ENCODE measurements around the gene KLHL2.
"Not testable (repeated sequence)": the region's sequence is repeated elsewhere in the genome, so short reads cannot be mapped to it uniquely, and the experiment has no call there.

KLHL2 gene

DNA sequence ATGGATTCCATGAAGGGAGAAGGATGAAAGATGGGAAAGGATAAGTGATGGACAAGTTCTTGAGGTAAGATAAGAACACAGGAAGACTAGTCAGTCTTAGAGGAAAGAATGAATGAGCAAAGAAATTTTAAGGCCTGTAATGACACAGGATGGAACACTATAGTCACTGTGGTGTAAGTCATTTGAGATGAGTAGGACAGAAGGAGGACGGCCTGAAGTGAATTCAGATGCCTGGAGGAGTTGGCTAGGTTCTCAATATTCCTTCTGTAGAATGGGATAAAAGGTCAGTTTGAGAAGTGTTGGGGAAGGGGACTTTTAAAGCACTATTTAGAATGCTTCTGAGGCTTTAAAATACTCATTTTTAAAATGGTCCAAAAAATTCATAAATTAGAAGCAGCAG lies 124.0 kb downstream of the KLHL2 start:
- DNase-seq = no peak

DNA sequence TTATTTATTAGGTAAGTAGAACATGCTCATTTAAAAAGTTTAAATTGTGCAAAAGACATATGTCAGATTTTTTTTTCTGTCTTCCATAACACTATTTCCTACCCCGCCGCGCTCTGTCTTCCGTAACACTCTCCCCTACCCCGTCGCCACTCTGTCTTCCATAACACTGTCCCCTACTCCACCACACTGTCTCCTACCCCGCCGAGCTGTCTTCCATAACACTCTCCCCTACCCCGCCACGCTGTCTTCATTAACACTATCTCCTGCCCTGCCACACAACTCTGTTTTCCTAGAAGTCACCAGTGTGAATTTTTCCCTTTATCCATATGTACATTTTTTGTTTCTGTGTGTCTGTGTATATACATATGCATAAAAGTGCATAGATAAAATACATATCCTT lies 124.5 kb downstream of the KLHL2 start:
- DNase-seq = no peak

DNA sequence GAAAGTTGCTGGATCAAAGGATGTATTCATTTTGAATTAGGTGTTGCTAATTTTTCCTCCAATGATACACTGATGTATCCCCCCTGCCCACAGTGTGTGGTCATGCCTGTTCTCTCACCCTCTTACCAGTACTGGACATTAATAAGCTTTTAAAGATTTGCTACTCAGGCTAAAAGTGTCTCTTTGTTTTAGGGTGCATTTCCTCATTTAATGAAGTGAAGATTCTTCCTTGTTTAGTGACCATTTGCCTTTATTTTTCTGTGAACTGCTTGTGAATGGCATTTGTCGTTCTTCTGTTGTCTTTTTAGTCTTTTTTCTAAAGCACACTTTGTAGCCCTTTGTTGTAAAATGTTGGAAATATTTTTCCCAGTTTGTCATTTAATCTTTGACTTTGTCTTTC lies 125.1 kb downstream of the KLHL2 start:
- DNase-seq = no peak

DNA sequence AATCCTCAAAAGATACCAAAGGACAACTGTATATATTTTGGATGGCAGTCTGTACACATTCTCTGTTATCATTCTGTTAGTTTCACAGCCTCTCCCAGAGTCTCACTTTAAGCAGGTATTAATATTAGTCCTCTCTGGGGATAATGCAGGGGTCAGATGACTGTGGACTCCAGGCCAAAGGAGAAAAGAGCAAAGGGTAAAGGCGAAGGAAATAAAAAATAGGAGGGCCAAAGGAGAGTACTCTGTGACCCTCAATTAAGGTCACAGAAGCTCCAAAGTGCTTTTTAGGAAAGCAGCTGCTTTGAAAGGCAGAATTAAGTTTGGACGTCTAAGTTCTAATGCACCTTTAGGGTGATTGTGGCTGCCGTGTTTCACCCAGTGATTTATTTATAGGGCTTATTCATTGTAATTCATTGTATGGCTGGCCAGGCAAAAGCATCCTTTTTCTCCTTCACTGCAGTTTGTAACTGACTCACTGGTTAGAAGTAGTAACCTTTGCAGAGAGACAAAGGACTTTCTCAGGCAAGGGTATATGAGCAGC lies 127.9 kb downstream of the KLHL2 start:
- no peak for DNase-seq

DNA sequence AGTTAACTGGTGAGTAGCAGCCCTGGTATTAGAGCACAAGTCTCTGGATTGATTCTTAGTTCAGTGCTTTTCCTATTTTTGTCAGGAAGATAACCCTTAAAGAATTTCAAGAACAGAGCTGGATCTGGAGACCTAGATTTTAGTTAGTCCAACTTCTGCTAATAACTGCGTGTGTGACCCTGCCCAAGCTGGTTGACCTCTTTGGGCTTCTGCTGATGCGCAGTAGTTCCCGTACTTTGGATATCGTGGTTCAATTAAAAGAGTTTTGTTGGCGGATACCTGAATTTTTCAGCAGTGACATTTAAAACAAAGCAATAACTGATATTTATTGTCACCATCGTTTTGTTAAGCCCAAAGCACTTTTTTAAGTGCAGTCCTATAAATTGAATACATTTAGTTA lies 129.4 kb downstream of the KLHL2 start:
- no peak for DNase-seq

DNA sequence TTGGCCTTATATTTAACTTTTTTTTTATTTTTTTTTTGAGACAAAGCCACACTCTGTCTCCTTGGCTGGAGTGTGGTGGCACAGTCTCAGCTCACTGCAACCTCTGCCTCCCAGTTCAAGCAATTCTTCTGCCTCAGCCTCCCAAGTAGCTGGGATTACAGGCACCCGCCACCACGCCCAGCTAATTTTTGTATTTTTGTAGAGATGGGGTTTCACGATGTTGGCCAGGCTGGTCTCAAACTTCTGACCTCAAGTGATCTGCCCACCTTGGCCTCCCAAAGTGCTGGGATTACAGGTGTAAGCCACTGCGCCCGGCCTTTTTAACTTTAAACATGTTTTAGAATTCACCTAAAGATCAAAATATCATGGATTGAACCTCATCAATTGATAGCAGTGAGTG lies 135.0 kb downstream of the KLHL2 start:
- DNase-seq = not testable (repeated sequence)

DNA sequence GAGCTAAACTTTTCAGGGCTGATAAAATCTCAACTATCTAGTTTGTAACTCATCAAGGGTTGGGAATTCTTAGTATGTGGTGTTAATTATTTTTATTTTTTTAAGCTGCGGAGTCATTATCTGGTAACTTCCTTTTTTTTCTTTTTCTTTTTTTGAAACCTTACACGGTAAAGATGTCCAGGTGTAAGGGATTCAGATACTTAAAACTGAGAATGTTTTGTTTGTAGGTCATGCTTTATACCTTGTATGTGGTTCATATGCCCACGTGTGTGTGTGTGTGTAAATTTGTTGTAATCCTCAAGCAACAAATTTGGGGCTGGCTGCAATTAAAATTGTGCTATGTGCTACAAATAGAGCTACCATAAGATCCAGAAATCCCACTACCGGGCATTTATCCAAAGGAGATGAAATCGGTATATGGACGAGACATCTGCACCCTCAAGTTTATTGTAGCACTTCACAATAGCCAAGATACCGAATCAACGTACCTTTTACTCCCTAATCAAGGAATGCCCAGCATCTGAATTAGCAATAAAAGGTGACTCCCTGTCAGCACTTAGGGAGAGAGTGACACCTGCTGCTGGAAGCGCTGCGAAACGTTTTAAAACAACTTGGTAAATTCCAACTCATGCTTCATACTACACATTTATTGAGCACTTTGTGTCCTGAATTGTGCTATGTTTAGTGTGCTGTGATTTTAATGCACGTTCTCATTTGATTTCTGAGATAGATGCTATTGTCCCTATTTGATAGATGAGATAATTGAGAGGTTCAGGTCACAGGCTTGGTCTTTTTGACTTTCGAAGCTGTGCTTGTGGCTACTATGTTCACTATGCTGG lies 136.2 kb downstream of the KLHL2 start:
- DNase-seq = peak; percentile 19 to 27

DNA sequence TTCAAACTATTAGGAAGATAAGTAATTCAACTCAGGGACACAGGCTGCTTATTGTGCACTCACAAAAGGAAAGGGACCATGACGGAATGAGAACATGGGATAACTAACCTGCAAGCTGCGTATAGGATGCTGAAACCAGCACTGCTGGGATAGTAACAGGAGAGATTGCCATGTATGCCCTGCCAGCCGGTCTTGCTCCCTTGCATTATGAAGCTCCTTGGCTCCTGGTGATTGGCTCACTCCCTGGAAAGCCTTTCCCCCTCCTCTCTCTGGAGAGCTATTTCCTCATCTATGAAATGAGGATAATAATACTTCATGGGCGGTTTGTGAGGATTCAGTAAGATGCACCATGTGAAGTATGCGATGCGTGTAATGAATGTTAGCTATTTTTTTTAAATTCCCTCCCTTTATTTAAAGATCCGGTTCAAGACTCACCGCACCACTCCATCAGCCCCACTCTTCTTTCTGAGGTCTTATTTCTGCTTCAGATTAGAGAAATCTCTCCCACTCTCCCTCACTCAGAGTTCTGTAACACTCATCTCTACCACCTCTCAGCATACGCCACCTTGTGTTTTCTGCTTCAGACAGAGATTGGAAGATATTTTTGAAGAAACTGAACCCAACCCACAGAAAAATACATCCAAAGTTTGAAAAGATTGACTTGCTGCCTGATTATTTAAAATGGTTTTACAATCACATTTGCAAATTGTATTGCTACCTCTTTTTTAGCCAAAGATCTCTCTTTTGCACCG lies 138.5 kb downstream of the KLHL2 start:
- no peak for DNase-seq

DNA sequence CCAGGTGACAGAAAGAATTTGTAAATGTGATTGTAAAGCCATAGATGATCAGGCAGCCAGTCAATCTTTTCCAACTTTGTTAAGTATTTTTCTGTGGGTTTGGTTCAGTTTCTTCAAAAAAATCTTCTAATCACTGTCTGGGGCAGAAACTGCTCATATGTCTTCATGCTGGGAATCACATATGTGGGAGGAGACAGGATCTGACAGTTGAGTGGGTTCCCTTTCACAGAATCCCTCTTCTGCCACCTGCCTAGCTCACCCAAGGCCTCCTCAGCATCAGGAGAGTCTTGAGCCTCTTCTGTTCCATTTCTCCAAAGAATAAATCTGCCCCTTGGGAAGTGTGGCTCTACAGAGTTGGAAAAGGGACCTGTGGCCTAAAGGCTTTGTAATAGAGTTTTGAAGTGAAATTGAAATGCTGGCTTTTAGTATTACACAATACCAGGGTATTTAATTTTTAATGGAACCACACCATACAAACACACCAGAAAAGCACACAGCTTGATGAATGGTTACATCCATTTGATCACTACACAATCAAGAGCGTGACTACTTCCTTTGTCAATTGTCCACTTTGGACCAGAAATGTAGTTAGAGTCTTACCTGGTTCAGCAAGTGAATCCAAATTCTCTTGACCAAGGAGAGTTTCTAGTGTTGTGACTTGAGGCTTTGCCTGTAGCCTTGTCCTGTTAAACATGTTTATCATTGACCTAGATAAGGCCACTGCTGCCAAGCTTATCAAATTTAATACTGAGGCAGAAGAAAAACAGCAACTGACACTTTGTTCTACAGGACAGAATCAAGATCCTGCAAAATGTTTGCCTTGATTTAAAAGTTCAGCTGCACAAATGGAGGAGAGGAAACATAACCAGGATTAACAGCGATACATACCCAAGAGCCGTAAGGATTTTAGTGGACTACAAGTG lies 140.5 kb downstream of the KLHL2 start:
- DNase-seq = no peak

DNA sequence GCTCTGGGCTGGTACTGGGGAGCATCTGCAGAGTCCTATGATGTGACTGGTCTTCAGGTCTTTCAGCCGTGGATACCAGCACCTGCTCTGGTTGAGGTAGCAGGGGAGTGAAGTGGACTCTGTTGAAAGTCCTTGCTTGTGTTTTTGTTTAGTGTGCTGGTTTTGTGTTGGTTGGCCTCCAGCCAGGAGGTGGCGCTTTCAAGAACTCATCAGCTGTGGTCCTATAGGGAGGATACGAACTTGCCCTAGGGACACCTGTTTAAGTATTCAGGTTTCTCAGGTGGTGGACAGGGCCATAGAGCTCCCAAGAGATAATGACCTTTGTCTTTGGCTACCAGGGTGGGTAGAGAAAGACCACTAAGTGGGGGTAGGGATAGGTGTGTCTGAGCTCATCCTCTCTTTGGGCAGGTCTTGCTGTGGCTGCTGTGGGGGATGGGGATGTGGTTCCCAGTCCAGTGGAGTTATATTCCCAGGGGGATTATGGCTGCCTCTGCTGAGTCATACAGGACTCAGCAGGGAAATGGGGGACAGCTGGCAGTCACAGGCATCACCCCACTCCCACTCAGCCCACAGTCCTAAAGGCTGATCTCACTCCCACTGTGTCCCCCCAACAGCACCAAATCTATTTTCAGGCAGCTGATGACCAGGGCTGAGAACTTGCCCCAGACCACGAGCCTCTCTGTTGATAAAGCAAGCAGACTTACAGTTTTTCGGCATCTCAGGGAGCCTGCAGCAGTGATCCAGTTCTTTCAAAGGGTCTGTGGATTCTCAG lies 144.2 kb downstream of the KLHL2 start:
- DNase-seq = no peak

DNA sequence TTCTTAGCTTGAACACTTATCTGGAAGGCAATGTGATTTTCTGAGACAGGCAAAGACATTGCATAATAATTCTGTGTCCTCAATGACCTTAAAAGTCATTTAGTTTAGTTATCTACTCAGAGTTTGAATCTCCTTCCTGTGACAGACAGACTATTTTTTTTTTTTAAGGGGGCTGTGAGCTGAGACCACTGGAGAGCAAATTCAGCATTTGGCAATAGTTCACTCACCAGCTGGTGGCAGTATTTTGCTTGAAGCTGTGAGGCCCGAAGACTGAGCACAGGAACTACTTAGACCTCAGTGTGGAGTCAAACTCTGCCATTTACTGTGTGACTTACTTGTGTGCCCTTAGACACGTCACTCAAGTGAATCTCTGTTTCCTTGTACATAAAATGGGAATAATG lies 148.5 kb downstream of the KLHL2 start:
- DNase-seq = peak; percentile 11 to 43

DNA sequence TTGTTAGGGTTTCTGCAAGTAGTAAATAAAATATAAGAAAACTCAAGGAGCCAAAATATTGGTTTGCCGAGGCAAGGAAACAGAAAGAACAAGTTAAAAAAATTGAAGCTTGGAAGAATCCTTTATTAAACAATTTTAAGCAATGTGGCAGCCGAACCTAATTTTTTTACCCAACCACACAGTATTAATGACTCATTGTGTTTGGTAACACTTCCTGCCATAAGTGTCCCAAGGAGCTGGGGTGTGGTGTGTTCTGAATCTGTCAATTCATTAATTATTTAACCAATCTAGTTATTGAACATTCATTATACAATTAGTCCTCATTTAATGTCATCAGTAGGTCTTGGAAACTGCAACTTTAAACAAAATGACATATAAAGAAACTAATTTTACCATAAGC lies 152.1 kb downstream of the KLHL2 start:
- no peak for DNase-seq

DNA sequence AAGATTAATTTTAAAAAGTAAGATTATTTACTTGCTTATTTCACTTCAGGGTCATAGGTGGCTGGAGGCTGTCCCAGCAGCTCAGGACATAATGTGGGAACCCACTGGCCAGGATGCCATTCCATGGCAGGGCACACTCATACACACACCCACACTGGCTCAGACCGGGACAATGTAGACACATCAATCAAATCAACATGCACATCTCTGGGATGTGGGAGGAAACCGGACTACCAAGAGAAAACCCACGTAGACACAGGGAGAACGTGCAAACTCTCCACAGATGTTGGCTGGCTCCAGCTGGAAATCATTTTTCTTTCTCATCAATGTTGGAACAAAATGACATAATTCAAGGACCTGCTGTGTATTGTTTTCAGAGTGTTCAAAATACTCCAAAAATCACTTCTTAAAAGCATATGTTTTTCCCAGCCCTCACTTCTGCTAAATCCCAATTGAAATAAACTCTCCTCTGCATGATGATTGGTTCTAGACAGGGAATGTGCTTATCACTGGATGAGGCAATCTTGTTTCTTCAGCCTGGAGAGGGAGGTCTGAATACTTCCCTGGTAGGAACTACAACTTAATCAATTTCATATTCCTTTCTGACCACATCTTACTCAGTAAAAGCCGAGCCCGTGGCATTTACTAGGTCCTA lies 152.8 kb downstream of the KLHL2 start:
- DNase-seq = no peak

DNA sequence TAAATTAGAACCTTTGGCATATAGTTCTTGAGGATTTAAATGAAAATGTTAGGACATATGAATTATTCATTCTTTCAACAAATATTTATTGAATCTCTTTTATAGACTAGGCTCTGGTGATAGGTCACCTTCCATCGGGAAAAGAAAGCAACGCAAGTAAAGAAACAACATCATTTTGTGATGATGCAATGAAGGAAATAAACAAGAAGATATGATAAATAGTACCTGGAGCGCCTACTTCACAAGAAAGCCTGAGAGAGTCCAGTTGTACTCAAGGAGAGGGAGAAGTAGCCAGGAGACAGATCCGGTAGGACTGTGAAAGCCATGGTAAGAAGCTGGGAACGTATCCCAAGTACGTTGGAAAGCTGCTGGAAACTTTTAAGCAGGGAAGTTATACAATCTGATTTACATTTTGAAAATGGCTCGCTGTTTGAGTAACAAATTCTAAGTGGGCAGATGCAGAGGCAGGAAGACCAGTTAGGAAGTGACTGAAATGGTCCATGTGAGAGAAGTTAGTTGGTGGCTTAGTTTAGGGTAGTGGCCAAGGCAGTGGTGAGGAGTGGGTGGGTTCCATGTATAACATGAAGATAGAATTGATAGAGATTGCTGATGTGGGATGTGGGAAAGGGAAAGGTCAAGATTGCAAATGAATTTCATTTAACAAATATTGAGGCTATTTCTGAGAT lies 153.8 kb downstream of the KLHL2 start:
- no peak for DNase-seq

DNA sequence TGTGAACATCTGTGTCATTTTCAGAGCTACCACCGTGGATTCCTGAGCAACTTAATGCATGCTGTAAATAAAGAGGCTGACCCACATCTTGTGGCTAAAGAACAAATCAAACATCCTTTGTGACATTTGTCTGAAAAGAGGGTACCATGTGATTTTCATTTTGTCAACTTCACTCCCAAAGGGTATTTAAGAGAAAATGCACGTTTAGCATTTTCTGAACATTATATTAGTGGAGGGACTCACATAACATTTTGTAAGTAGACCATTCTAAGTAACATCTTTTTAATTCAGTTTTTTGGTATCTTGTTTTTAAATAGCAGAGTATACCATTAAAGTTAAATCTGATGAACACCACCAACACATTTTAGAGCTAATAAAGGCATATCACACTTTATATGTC lies 154.4 kb downstream of the KLHL2 start:
- no peak for DNase-seq

DNA sequence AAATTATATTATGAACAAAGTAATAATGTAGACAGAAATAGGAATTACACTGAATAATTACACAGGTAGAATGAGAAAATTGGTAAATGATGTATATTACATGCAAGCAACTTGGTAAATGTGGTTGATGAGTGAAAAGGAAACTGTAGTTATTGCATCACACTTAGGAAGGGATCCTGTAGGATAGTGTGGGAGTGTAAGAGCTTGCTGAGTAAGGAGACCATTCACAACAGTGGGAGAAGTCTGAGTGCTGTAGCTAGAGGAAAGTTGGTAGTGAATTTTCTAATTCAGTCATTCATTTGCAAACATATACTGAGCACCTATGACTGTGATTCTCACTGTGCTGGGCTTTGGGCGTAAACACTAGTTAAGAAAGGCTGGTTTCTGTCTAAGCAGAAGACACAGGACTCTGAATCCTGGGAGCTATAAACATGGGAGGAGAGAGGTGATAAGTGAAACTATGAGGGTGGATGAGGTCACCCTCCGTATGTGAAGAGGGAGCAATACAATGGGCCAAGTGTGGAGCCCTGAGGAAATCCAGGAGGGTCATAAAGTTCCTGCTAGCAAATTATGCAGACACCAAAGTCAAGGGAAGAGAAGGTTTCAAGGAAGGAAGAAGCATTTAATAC lies 157.2 kb downstream of the KLHL2 start:
- DNase-seq = no peak

DNA sequence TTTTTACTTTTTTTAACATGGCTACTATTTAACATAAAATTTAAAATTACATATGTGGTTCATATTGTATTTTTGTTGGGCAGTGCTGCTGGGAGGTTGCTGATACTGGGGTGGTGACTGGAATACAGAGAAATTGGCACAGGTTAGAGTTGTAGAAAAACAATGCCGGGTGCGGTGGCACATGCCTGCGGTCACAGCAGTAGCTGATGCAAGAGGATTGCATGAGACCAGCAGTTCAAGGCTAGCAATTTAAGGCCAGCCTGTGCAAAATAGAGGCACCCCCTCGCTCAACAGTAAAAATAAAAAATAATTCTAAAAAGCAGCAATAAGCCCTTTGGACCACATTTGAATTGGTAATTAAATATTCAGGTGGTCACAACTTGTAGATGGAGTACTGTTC lies 159.7 kb downstream of the KLHL2 start:
- no peak for DNase-seq

DNA sequence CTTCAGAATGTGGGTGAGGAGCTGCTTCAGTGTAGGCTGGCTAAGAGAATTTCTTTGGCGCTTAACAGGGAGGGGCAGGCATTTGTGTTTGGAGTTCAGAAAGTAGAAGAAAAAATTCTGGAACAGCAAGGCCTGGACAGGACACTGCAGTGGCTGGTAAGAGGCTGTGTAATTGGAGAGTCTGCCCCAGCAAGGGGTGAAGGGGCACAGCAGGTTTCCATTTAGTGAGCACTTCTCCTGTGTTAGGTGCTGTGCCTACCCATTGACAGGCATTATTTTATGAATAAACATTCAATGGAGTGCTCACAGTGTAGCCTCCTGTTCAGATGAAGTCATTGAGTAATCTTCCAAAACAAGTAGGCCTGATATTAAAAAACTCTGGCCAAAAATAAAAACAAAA lies 160.8 kb downstream of the KLHL2 start:
- no peak for DNase-seq

DNA sequence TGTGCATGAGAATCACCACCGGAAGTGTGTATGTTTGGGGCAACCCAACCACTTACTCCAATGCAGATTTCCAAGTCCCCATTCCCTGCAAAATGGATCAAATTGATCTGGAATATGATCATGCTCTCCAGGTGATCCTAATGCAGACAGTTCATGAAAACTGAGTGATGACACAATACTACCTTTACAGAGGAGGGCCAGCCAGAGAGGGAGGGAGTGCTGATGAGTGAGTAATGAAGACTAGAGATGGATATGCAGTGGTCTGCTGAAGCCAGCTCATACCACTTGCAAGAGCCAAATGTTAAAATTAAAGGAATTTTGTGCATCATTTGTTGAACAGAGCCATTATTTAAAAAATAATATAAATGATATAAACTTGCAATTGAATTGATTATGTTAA lies 161.2 kb downstream of the KLHL2 start:
- no peak for DNase-seq

DNA sequence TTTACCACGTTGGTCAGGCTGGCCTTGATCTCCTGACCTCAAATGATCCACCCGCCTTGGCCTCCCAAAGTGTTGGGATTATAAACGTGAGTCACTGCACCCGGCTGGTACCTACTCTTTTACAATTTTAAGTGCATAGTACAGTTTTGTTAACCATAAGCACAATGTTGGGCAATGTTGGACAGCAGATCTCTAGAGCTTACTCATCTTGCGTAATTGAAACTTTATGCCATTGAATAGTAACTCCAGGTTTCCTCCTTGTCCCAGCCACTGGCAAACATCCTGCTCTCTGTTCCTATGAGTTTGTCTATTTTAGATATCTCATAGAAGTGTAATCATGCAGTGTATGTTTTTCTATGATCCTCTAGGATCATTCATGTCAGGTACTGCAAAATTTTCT lies 162.2 kb downstream of the KLHL2 start:
- no peak for DNase-seq

DNA sequence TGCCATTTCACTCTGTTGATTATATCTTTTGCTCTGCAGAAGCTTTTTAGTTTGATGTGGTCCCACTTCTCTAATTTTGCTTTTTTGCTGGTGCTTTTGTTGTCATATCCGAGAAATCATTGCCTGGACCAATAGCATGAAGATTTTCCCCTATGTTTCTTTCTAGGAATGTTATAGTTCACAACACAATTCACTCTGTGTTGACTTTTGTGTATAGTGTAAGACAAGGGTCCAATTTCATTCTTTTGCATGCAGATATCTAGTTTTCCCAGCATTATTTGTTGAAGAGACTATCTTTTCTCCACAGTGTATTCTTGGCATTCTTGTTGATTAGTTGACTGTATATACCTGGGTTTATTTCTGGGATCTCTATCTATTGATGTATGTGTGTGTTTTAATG lies 163.2 kb downstream of the KLHL2 start:
- DNase-seq = no peak
